HEK293T (cell line): ENCODE results near the gene LRRC10B.

Source experiments
- CTCF ChIA-PET: fragments of 350-600 bp; formaldehyde crosslinking; extraction: SDS; loops from one replicate; lab custom pipeline; 2021; ENCODE audit warnings: antibody characterized with exemption, inconsistent platforms; lab: Yijun Ruan, JAX
- POLR2A ChIA-PET: fragments of 350-600 bp; formaldehyde crosslinking; extraction: SDS; loops from one replicate; lab custom pipeline; 2020; ENCODE audit warnings: antibody characterized with exemption, inconsistent platforms; lab: Yijun Ruan, JAX
- DNase-seq: peaks from one replicate; pipeline ENCODE4 v3.0.0; 2012; ENCODE audit warnings: mixed read lengths; ENCODE audit errors: extremely low spot score
- ARNT ChIP-seq: fragments of 450-650 bp; IDR thresholded peaks from 2 replicates; pipeline ENCODE4 v1.6.1; 2017; ENCODE audit warnings: mild to moderate bottlenecking
- BHLHE40 ChIP-seq: fragments of 450-650 bp; IDR thresholded peaks from 2 replicates; pipeline ENCODE4 v1.6.1; 2016; ENCODE audit warnings: mild to moderate bottlenecking, moderate library complexity, borderline replicate concordance
- CTBP1 ChIP-seq: fragments of 450-650 bp; IDR thresholded peaks from 2 replicates; pipeline ENCODE4 v1.6.1; 2016; ENCODE audit warnings: borderline replicate concordance
- ELF4 ChIP-seq: fragments of 450-650 bp; IDR thresholded peaks from 2 replicates; pipeline ENCODE4 v1.6.1; 2017; ENCODE audit warnings: antibody characterized with exemption
- FOXA1 ChIP-seq: fragments of 450-650 bp; IDR thresholded peaks from 2 replicates; pipeline ENCODE4 v1.6.1; 2016; ENCODE audit warnings: mild to moderate bottlenecking
- FOXK2 ChIP-seq: fragments of 450-650 bp; IDR thresholded peaks from 2 replicates; pipeline ENCODE4 v1.6.1; 2016; ENCODE audit warnings: mild to moderate bottlenecking
- FOXM1 ChIP-seq: fragments of 450-650 bp; IDR thresholded peaks from 2 replicates; pipeline ENCODE4 v1.6.1; 2017; ENCODE audit warnings: mild to moderate bottlenecking, borderline replicate concordance
- HDGF ChIP-seq: fragments of 450-650 bp; IDR thresholded peaks from 2 replicates; pipeline ENCODE4 v1.6.1; 2017; ENCODE audit warnings: antibody characterized with exemption, borderline replicate concordance
- L3MBTL2 ChIP-seq: fragments of 450-650 bp; conservative IDR thresholded peaks from 2 replicates; pipeline ENCODE4 v1.6.1; 2016; ENCODE audit warnings: mild to moderate bottlenecking
- LEF1 ChIP-seq: fragments of 450-650 bp; IDR thresholded peaks from 2 replicates; pipeline ENCODE4 v1.6.1; 2017; ENCODE audit warnings: mild to moderate bottlenecking, borderline replicate concordance
- NFRKB ChIP-seq: fragments of 450-650 bp; IDR thresholded peaks from 2 replicates; pipeline ENCODE4 v1.6.1; 2016; ENCODE audit warnings: mild to moderate bottlenecking, moderate library complexity
- SP1 ChIP-seq: fragments of 450-650 bp; IDR thresholded peaks from 2 replicates; pipeline ENCODE4 v1.6.1; 2017
- SUZ12 ChIP-seq: fragments of 450-650 bp; IDR thresholded peaks from 2 replicates; pipeline ENCODE4 v1.6.1; 2016; ENCODE audit warnings: mild to moderate bottlenecking
- TARDBP ChIP-seq: fragments of 450-650 bp; IDR thresholded peaks from 2 replicates; pipeline ENCODE4 v1.6.1; 2016
- ZNF384 ChIP-seq: fragments of 450-650 bp; IDR thresholded peaks from 2 replicates; pipeline ENCODE4 v1.6.1; 2016
- TF ChIP-seq, protein P1 (sequence below): fragments of 450-650 bp; IDR thresholded peaks from 2 replicates; pipeline ENCODE4 v1.6.1; 2016

Gene LRRC10B

DNA sequence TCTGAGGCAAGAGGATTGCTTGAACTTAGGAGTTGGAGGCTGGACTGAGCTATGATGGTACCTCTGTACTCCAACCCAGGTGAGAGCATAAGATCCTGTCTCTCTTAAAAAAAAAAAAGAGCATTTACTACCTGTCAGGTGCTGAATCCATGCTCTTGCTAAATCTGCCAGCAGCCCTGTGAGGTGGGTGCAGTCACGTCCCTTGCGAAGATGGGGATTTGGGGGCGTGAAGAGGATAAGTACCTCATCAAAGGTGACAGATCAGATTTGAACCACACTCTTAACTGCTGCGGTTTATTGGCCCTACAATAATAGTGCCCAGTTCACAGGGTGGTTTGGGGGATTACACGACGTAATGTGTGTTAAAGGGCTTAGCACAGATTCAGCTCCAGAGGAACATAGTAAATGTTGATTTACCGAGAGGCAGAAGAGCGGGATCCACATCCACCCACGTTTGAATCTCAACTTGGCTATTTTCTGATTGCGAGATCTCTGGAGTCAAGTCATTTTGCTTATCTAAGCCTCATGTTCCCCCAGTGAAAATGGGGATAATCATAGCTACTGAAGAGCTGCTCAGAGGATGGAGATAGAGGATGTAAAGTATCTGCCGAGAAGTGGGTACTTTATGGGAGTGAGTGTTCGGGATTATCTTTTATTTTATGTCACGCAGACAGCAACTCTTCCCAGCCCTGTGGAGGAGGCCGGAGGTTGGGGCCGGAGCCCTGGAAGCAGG is 28.1 kb upstream of the LRRC10B start:
- ChIA-PET CTCF (interaction anchor here (0.6 to 3.4 kb wide), 2 partner anchors 36 to 85 kb away, joined by 3 to 21 read pairs; no protein-coding TSS in a partner anchor), POLR2A (no interaction called here)
- no peak for TF ChIP-seq CTBP1
- TF ChIP-seq, protein P1, sequence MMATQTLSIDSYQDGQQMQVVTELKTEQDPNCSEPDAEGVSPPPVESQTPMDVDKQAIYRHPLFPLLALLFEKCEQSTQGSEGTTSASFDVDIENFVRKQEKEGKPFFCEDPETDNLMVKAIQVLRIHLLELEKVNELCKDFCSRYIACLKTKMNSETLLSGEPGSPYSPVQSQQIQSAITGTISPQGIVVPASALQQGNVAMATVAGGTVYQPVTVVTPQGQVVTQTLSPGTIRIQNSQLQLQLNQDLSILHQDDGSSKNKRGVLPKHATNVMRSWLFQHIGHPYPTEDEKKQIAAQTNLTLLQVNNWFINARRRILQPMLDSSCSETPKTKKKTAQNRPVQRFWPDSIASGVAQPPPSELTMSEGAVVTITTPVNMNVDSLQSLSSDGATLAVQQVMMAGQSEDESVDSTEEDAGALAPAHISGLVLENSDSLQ = no peak
- no peak for DNase-seq

DNA sequence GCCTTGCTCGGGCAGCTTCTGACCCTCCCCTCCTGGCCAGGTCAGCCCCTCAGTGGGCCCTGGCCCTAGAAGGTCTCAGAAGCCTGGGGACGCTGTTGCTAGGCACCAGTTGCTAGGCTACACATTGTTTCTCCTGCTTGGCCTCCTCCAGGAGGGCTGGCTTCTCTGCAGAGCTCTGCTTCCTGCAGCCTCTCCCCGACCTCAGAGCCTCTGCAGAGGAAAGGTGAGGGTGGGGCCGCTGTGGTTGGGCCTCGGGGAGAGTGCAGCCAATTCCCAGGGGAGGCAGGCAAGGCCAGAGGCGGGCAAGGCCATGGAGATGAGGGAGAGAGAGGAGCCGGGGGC is 27.6 kb upstream of the LRRC10B start:
- no peak for TF ChIP-seq ELF4
- TF ChIP-seq BHLHE40 = no peak
- TF ChIP-seq CTBP1 = no peak
- POLR2A ChIA-PET = no interaction called here
- peak; percentile 32 for DNase-seq
- CTCF ChIA-PET = interaction anchor here (3.4 kb wide), 1 partner anchor 36 kb away, joined by 21 read pairs; no protein-coding TSS in a partner anchor

DNA sequence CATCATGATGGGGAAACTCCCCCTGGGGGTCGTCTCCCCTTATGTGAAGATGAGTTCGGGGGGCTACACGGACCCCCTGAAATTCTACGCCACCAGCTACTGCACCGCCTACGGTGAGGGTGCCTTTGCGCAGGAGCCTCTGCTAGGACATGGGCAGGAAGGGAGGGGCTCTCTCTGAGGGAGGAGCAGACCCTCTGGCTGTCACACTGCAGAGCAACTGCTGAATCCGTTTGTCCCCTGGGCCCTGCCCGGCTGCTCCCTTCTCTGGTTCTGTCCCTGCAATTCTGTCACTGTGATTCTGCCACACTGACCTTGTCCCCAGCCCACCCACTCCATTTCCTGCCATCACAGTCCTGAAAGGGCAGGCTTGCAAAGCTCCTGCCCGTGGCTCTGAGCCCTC is 26.7 kb upstream of the LRRC10B start:
- DNase-seq = no peak
- no peak for TF ChIP-seq SUZ12
- TF ChIP-seq, protein P1 = no peak
- TF ChIP-seq BHLHE40 = no peak
- TF ChIP-seq ZNF384 = no peak
- TF ChIP-seq TARDBP = no peak
- no peak for TF ChIP-seq CTBP1
- TF ChIP-seq FOXA1 = no peak
- TF ChIP-seq ELF4 = no peak
- ChIA-PET CTCF (interaction anchor here (0.6 to 3.4 kb wide), 12 partner anchors 9 to 157 kb away, joined by 3 to 21 read pairs (median 5); partner anchors contain the start of gene LRRC10B), POLR2A (no interaction called here)

DNA sequence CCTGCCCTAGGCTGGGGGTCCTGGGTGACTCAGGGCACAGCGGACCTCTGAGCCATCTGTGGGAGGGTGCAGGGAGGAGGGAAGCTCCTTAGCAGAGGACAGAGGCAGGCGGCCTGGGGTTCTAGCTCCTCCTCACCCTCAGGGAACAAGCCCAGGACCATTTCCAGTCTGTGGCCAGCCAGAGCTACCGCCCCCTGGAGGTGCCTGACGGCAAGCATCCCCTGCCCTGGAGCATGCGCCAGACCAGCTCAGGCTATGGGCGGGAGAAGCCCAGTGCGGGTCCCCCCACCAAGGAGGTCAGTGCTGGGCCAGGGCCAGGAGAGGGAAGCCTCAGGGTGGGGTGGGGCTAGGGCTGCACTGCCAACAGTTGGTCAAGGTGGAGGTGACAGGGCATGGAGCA is 26.0 kb upstream of the LRRC10B start:
- DNase-seq = peak; percentile 81
- ChIA-PET POLR2A (no interaction called here), CTCF (interaction anchor here (0.7 to 3.4 kb wide), 13 partner anchors 10 to 157 kb away, joined by 3 to 21 read pairs (median 5); partner anchors contain the start of gene LRRC10B)
- no peak for TF ChIP-seq NFRKB
- no peak for TF ChIP-seq ZNF384
- no peak for TF ChIP-seq CTBP1
- TF ChIP-seq L3MBTL2 = no peak
- no peak for TF ChIP-seq SP1
- TF ChIP-seq, protein P1 = no peak
- no peak for TF ChIP-seq FOXA1
- no peak for TF ChIP-seq ELF4
- TF ChIP-seq LEF1 = no peak
- TF ChIP-seq BHLHE40 = no peak
- TF ChIP-seq FOXM1 = no peak
- TF ChIP-seq HDGF = no peak
- no peak for TF ChIP-seq SUZ12
- no peak for TF ChIP-seq TARDBP
- TF ChIP-seq ARNT = no peak
- no peak for TF ChIP-seq FOXK2

DNA sequence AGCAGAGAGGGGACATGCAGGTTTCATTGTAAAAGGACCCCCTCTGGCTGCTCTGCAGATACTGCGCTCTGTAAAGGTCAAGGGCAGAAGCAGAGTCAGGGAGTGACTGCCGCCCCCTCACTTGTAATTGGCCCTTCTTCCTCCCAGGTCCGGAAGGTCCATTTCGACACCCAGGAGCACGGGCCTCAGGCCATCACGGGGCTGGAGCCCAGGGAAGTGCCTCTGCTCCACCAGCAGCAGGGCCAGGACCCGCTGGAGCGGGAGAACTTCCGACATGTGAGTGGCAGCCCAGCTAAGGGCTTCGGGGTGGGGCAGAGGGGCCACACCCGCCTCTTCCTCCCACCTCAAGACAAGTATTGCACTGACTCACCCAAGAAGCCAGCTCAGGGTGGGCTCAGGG is 24.0 kb upstream of the LRRC10B start:
- ChIA-PET CTCF (interaction anchor here (0.6 to 0.9 kb wide), 2 partner anchors 14 to 24 kb away, joined by 4 to 6 read pairs; partner anchors contain the start of gene LRRC10B), POLR2A (no interaction called here)

DNA sequence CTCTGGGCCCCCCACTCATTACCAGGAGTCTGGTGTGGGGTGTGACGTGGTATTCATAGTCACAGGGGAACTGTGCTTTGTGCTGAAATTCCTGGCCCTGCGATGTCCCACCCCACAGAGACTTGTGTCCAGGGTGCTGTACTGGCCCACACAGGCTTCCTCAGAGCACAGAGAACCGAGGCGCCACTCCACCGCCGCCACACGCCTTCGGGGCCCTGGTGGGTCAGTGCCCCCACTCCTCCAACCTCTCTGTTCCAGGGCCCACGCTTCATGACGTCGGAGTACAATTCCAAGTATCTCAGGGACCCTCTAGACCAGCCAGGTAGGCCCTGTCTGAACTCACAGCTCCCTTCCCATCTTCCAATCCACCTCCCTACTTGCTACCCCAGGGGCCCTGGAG is 23.5 kb upstream of the LRRC10B start:
- CTCF ChIA-PET = no interaction called here
- POLR2A ChIA-PET = no interaction called here
- TF ChIP-seq ZNF384 = no peak
- no peak for TF ChIP-seq NFRKB
- no peak for TF ChIP-seq TARDBP
- no peak for DNase-seq

More for the DNA sequence above, 24.0 kb upstream of the LRRC10B start:
- DNase-seq = no peak
- TF ChIP-seq FOXA1 (no peak), HDGF (no peak), L3MBTL2 (no peak), CTBP1 (no peak), SUZ12 (no peak), ARNT (no peak), TARDBP (no peak), FOXK2 (no peak), FOXM1 (no peak), ELF4 (no peak)

DNA sequence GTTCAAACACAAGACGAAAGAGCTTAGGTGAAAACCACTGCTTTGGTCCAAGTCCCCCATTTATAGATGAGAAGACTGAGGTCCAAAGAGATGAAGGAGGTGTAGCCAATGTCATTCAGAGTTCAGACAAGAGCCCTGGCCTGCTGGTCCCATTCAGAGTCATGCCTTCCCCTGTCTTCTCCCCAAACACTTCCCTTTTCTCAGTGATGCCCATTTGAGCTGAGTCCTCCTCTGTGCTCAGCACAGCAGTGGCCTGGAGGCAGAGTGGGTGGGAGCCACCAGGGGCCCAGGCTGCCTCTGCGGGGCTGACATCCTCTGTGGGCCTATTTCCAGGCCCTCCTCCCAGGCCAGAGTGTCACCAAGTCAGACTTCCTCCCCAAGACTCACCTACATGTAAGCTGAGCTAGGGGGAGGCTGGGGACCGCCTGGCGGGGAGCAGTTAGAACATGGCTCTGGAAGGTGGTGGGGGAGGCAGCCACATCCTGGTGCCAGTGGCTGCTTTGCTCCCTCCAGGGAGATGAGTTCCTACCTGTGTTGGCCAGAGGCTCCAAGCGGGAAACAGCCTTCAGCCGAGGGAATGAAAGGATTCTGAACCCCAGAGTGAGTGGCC is 22.4 kb upstream of the LRRC10B start:
- TF ChIP-seq ZNF384 (no peak), NFRKB (no peak), TARDBP (no peak), ARNT (no peak), SUZ12 (no peak), L3MBTL2 (no peak), BHLHE40 (no peak), FOXA1 (no peak), SP1 (no peak), FOXK2 (no peak), FOXM1 (no peak), CTBP1 (no peak)
- POLR2A ChIA-PET = no interaction called here
- CTCF ChIA-PET = interaction anchor here (0.8 to 1.0 kb wide), 2 partner anchors 9 to 27 kb away, joined by 3 read pairs; no protein-coding TSS in a partner anchor
- DNase-seq = no peak
